Left ventricle myocardium inferior (tissue), 1 donor: ENCODE measurements around the gene DOCK9. TPM values are rescaled to one million over a fixed set of nuclear protein-coding genes. Genes with fewer than 3 reads are reported as not detected.

Source experiments
- DNase-seq: peaks from one replicate; pipeline ENCODE4 v3.0.0-alpha.2; 2020
- H3K27ac ChIP-seq: fragments of 200-600 bp; replicated peaks from 2 replicates; pipeline ENCODE4 v1.8.0; 2021
- H3K27me3 ChIP-seq: fragments of 200-600 bp; 2 replicates; pipeline ENCODE4 v1.8.0; 2021; ENCODE audit warnings: low read depth
- H3K36me3 ChIP-seq: fragments of 200-600 bp; 2 replicates; pipeline ENCODE4 v1.8.0; 2021
- H3K4me1 ChIP-seq: fragments of 200-600 bp; 2 replicates; pipeline ENCODE4 v1.8.0; 2021
- H3K4me3 ChIP-seq: fragments of 200-600 bp; 2 replicates; pipeline ENCODE4 v1.8.0; 2021; ENCODE audit warnings: mild to moderate bottlenecking, moderate library complexity
- H3K9me3 ChIP-seq: fragments of 200-600 bp; replicated peaks from 2 replicates; pipeline ENCODE4 v1.8.0; 2021
- CTCF ChIP-seq: fragments of 200-600 bp; IDR thresholded peaks from 2 replicates; pipeline ENCODE4 v1.8.0; 2021; ENCODE audit warnings: antibody characterized with exemption, mild to moderate bottlenecking, borderline replicate concordance
- intact Hi-C: fragments of 100-400 bp; cut with micrococcal nuclease; formaldehyde crosslinking; loops from one replicate; pipeline ENCODE4 v1.11.0; 2022
- total RNA-seq: library from RNA; stranded (reverse); fragmentation: NEBNext Ultra II Directional; extraction: Animal tissue kit (Norgen Biotek cat#: 25700); gene quantifications from one replicate; pipeline ENCODE4 v1.2.1, GENCODE V29; 2021
- donor health status: DM: no; HTN: yes; CAD: no; lungs with severe emphysema.

DOCK9 gene
- total RNA-seq, 1 donor from 2014 or later: 36.8 TPM

GRCh38 chr13:98976338-98976737 is 1.5 kb downstream of the DOCK9 start:
- intact Hi-C loops: loop anchor here (10.0 kb wide), 1 partner anchor 62 kb away; no protein-coding TSS in a partner anchor
- no peak for TF ChIP-seq CTCF
- Histone ChIP-seq H3K36me3 (no peaks in the 10 kb centered on the region), H3K4me1 (peaks cover 75% of the 10 kb centered on the region), H3K4me3 (peak overlapping the region; percentile 70), H3K27me3 (no peaks in the 10 kb centered on the region), H3K27ac (peak overlapping the region; percentile 92), H3K9me3 (no peaks in the 10 kb centered on the region)
- DNase-seq: no peak

- DNase-seq: no peak
- peaks cover 77% of the 10 kb centered on the region for H3K4me1 ChIP-seq
- no peaks in the 10 kb centered on the region for H3K9me3 ChIP-seq
- no peak for TF ChIP-seq CTCF
- no peaks in the 10 kb centered on the region for H3K27me3 ChIP-seq
- intact Hi-C loops: loop anchor here (10.0 kb wide), 1 partner anchor 61 kb away; no protein-coding TSS in a partner anchor
- peak overlapping the region; percentile 92 for H3K27ac ChIP-seq
- H3K36me3 ChIP-seq: no peaks in the 10 kb centered on the region
- peak overlapping the region; percentile 70 for H3K4me3 ChIP-seq
Measured at GRCh38 chr13:98975822-98976261, 2.0 kb downstream of the DOCK9 start.

GRCh38 chr13:98974053-98974452 is 3.8 kb downstream of the DOCK9 start:
- peaks cover 91% of the 10 kb centered on the region for H3K4me1 ChIP-seq
- no peaks in the 10 kb centered on the region for H3K36me3 ChIP-seq
- no peaks in the 10 kb centered on the region for H3K9me3 ChIP-seq
- no peaks in the 10 kb centered on the region for H3K27me3 ChIP-seq
- H3K4me3 ChIP-seq: peak overlapping the region; percentile 70
- TF ChIP-seq CTCF: no peak
- no peak for DNase-seq
- peak overlapping the region; percentile 92 for H3K27ac ChIP-seq
- intact Hi-C loops: loop anchor here (10.0 kb wide), 1 partner anchor 59 kb away; no protein-coding TSS in a partner anchor

- Histone ChIP-seq H3K4me3 (peak overlapping the region; percentile 70), H3K9me3 (no peaks in the 10 kb centered on the region), H3K27ac (peak overlapping the region; percentile 92), H3K36me3 (no peaks in the 10 kb centered on the region), H3K27me3 (no peaks in the 10 kb centered on the region), H3K4me1 (peaks cover 91% of the 10 kb centered on the region)
- DNase-seq: no peak
- TF ChIP-seq CTCF: no peak
- intact Hi-C loops: loop anchor here (10.0 kb wide), 1 partner anchor 58 kb away; no protein-coding TSS in a partner anchor
Measured at GRCh38 chr13:98972627-98973026, 5.2 kb downstream of the DOCK9 start.

- Histone ChIP-seq H3K27me3 (no peaks in the 10 kb centered on the region), H3K4me3 (peak overlapping the region; percentile 70), H3K4me1 (peaks cover 91% of the 10 kb centered on the region), H3K36me3 (no peaks in the 10 kb centered on the region), H3K9me3 (no peaks in the 10 kb centered on the region), H3K27ac (peak overlapping the region; percentile 92)
- DNase-seq: no peak
- no peak for TF ChIP-seq CTCF
- intact Hi-C loops: loop anchor here (10.0 kb wide), 1 partner anchor 57 kb away; no protein-coding TSS in a partner anchor
Measured at GRCh38 chr13:98972059-98972458, 5.8 kb downstream of the DOCK9 start.
